MM.1S (cell line): ENCODE data around the gene PRKCE.

Experiments used
- DNase-seq: peaks from one replicate; pipeline ENCODE4 v3.0.0-alpha.2; 2015
- H2AFZ ChIP-seq: fragments of 300-600 bp; sonication (generic); 2 replicates; pipeline ENCODE4 v1.6.0; 2016; ENCODE audit warnings: antibody characterized with exemption, low read length
- H3F3A ChIP-seq: fragments of 300-600 bp; sonication (generic); 2 replicates; pipeline ENCODE4 v1.6.1; 2016; ENCODE audit warnings: mild to moderate bottlenecking, antibody characterized with exemption, low read length, moderate library complexity, mixed read lengths; ENCODE audit not compliant: insufficient read depth
- H3K27ac ChIP-seq: fragments of 300-600 bp; sonication (generic); 2 replicates; pipeline ENCODE4 v1.5.1; 2016; ENCODE audit warnings: mild to moderate bottlenecking, low read length
- H3K27me3 ChIP-seq: fragments of 300-600 bp; sonication (generic); replicated peaks from 2 replicates; pipeline ENCODE4 v1.6.0; 2016; ENCODE audit warnings: low read length; ENCODE audit not compliant: insufficient read depth
- H3K36me3 ChIP-seq: fragments of 300-600 bp; sonication (generic); replicated peaks from 2 replicates; pipeline ENCODE4 v1.6.1; 2016; ENCODE audit warnings: mild to moderate bottlenecking, low read length, mixed read lengths; ENCODE audit not compliant: insufficient read depth
- H3K4me1 ChIP-seq: fragments of 300-600 bp; sonication (generic); 2 replicates; pipeline ENCODE4 v1.6.1; 2016; ENCODE audit warnings: low read length, mixed read lengths
- H3K4me2 ChIP-seq: fragments of 300-600 bp; sonication (generic); 2 replicates; pipeline ENCODE4 v1.6.0; 2016; ENCODE audit warnings: low read depth, low read length
- H3K4me3 ChIP-seq: fragments of 300-600 bp; sonication (generic); 2 replicates; pipeline ENCODE4 v1.5.1; 2016; ENCODE audit warnings: low read length, mixed read lengths
- H3K79me2 ChIP-seq: fragments of 300-600 bp; sonication (generic); 2 replicates; pipeline ENCODE4 v1.6.1; 2016; ENCODE audit warnings: mixed run types, low read length, mixed read lengths
- H3K9ac ChIP-seq: fragments of 300-600 bp; sonication (generic); 2 replicates; pipeline ENCODE4 v1.6.1; 2016; ENCODE audit warnings: low read length, mixed read lengths
- H3K9me2 ChIP-seq: fragments of 300-600 bp; sonication (generic); replicated peaks from 2 replicates; pipeline ENCODE4 v1.6.1; 2016; ENCODE audit warnings: mild to moderate bottlenecking, low read length, mixed read lengths; ENCODE audit not compliant: insufficient read depth
- H3K9me3 ChIP-seq: fragments of 300-600 bp; sonication (generic); replicated peaks from 2 replicates; pipeline ENCODE4 v1.6.1; 2016; ENCODE audit warnings: mild to moderate bottlenecking, low read length, mixed read lengths; ENCODE audit not compliant: insufficient read depth
- H4K20me1 ChIP-seq: fragments of 300-600 bp; sonication (generic); 2 replicates; pipeline ENCODE4 v1.6.1; 2016; ENCODE audit warnings: mild to moderate bottlenecking, low read length, moderate library complexity, mixed read lengths; ENCODE audit not compliant: insufficient read depth
- CTCF ChIP-seq: fragments of 300-600 bp; sonication (generic); IDR thresholded peaks from 2 replicates; pipeline ENCODE4 v1.5.1; 2016; ENCODE audit warnings: antibody characterized with exemption, low read length, mixed read lengths
- EZH2 ChIP-seq: fragments of 300-600 bp; sonication (generic); optimal IDR thresholded peaks from 2 replicates; pipeline ENCODE3; 2017; ENCODE audit warnings: low read depth, mild to moderate bottlenecking, antibody characterized with exemption, low read length, mixed read lengths
- EZH2phosphoT487 ChIP-seq: fragments of 300-600 bp; sonication (generic); IDR thresholded peaks from 2 replicates; pipeline ENCODE4 v1.6.1; 2018; ENCODE audit warnings: antibody characterized with exemption, low read length

Gene PRKCE

GRCh38 chr2:46170611-46171350 lies 519.3 kb downstream of the PRKCE start:
- DNase-seq, result no peak

DNA sequence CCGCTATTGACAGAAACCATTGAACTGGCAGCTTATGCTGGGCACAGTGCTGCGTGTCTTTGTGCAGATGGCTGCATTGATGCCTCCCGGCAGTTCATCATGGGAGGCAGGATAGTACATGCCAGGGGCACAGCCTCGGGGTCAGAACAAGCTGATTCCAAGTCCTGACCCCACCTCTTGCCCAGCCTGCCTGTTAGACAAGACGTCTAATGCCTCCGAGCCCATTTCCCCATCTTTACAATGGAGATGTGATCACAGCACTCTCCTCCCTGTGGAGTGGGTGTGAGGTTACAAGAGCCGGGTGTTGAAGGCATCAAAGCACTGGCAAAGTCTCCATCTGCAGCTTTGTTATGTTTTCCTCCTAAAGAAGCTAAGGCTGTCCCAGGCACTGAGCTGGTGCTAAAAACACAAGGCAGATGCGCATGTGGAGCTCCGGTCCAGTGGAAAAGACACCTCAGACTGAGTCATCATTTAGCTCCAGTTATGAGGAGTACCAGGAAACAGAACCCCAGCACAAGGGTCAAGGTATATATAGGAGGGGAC lies 520.0 kb downstream of the PRKCE start:
- Histone ChIP-seq H3K4me2 (no peak overlapping the region), H3K9ac (no peak overlapping the region), H3K36me3 (no peaks in the 10 kb centered on the region), H3K27ac (no peak overlapping the region), H2AFZ (no peak overlapping the region), H4K20me1 (no peaks in the 10 kb centered on the region), H3K4me3 (no peak overlapping the region), H3K4me1 (no peaks in the 10 kb centered on the region), H3K79me2 (no peaks in the 10 kb centered on the region), H3K9me3 (no peaks in the 10 kb centered on the region), H3K9me2 (no peaks in the 10 kb centered on the region), H3K27me3 (no peaks in the 10 kb centered on the region), H3F3A (no peaks in the 10 kb centered on the region)
- no peak for DNase-seq
- TF ChIP-seq CTCF, result no peak
- TF ChIP-seq EZH2phosphoT487, result no peak
- TF ChIP-seq EZH2, result no peak

More at GRCh38 chr2:46170611-46171350, 519.3 kb downstream of the PRKCE start:
- no peaks in the 10 kb centered on the region for H3K27me3 ChIP-seq
- H3K9ac ChIP-seq, result no peak overlapping the region
- TF ChIP-seq EZH2phosphoT487, result no peak
- no peak for TF ChIP-seq CTCF
- no peak for TF ChIP-seq EZH2
- no peak overlapping the region for H3K4me2 ChIP-seq
- no peaks in the 10 kb centered on the region for H4K20me1 ChIP-seq
- H3K79me2 ChIP-seq, result no peaks in the 10 kb centered on the region
- no peak overlapping the region for H3K27ac ChIP-seq
- no peaks in the 10 kb centered on the region for H3K4me1 ChIP-seq
- H3F3A ChIP-seq, result no peaks in the 10 kb centered on the region
- no peaks in the 10 kb centered on the region for H3K9me3 ChIP-seq
- no peaks in the 10 kb centered on the region for H3K9me2 ChIP-seq
- no peak overlapping the region for H2AFZ ChIP-seq
- no peak overlapping the region for H3K4me3 ChIP-seq
- no peaks in the 10 kb centered on the region for H3K36me3 ChIP-seq

DNA sequence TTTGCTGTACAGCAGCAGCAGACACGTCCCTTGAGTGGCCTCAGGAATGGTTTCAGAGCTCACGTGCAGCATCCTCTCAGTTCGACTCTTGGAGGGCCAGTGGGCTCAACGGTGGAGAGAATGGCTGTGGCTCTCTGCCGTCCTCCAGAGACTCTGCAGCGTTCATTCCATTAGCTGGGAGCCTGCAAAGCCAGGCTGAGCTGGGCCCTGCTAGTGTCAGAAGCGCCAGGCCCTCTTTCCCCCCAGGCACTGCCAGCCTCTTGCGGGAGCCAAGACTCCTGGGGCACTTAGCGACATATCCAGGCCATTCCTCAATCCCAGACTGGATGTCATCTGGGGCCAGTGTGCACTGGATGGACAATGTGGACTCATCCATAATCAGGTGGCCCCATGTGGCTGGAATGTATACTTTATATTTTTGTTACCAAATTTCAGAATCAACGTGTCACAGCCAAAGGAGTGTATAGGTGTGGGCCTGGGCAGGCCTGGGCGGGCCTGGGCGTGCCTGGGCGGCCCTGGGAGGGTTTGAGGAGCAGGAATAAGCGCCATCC lies 520.6 kb downstream of the PRKCE start:
- no peaks in the 10 kb centered on the region for H4K20me1 ChIP-seq
- no peaks in the 10 kb centered on the region for H3K27me3 ChIP-seq
- H3K36me3 ChIP-seq, result no peaks in the 10 kb centered on the region
- H3K4me1 ChIP-seq, result no peaks in the 10 kb centered on the region
- no peaks in the 10 kb centered on the region for H3K9me2 ChIP-seq
- no peak for DNase-seq
- no peaks in the 10 kb centered on the region for H3K9me3 ChIP-seq
- no peaks in the 10 kb centered on the region for H3F3A ChIP-seq
- H3K27ac ChIP-seq, result no peak overlapping the region
- H3K79me2 ChIP-seq, result no peaks in the 10 kb centered on the region
- no peak overlapping the region for H3K9ac ChIP-seq
- no peak overlapping the region for H2AFZ ChIP-seq
- no peak for TF ChIP-seq CTCF
- no peak for TF ChIP-seq EZH2
- TF ChIP-seq EZH2phosphoT487, result no peak
- no peak overlapping the region for H3K4me2 ChIP-seq
- H3K4me3 ChIP-seq, result no peak overlapping the region
